Measurements from ENCODE around the gene TTC13. TPM values are rescaled to one million over a fixed set of nuclear protein-coding genes. Genes with fewer than 3 reads are reported as not detected.

The TTC13 gene
- total and polyA plus RNA-seq, 2 donors = 18.7 to 32.9 TPM

- Histone ChIP-seq H3K9me3 (ENCODE audit: control insufficient read depth in 2 of 2, insufficient read depth in 1 of 2, low read length in 1 of 2) (no peaks in the 10 kb centered on the region), H3K4me3 (ENCODE audit: low read length in 2 of 2) (no peak overlapping the region), H3K4me1 (ENCODE audit: control insufficient read depth in 2 of 2, insufficient read depth in 2 of 2, low read length in 2 of 2) (no peaks in the 10 kb centered on the region), H3K36me3 (ENCODE audit: control insufficient read depth in 2 of 2, insufficient read depth in 2 of 2, low read length in 1 of 2) (peaks cover 14 to 16% of the 10 kb centered on the region in 2 donors), H3K27ac (ENCODE audit: low read depth in 1 of 2, low read length in 1 of 2) (no peak overlapping the region), H3K27me3 (ENCODE audit: control insufficient read depth in 2 of 2, insufficient read depth in 1 of 2, low read length in 1 of 2) (no peaks in the 10 kb centered on the region)
- no peak for DNase-seq (ENCODE audit: low read depth in 6 of 9, low spot score in 9 of 9)
- WGBS = 95% methylated on average over 1 of the region's 1 CpG
These were observed 30.4 kb downstream of the TTC13 start for GRCh38 chr1:230948301-230948700.

GRCh38 chr1:230943048-230943593 lies 35.5 kb downstream of the TTC13 start:
- no peak for DNase-seq (ENCODE audit: low read depth in 6 of 9, low spot score in 9 of 9)
- Histone ChIP-seq H3K4me1 (ENCODE audit: control insufficient read depth in 2 of 2, insufficient read depth in 2 of 2, low read length in 2 of 2) (no peaks in the 10 kb centered on the region), H3K9me3 (ENCODE audit: control insufficient read depth in 2 of 2, insufficient read depth in 1 of 2, low read length in 1 of 2) (no peaks in the 10 kb centered on the region), H3K4me3 (ENCODE audit: low read length in 2 of 2) (no peak overlapping the region), H3K36me3 (ENCODE audit: control insufficient read depth in 2 of 2, insufficient read depth in 2 of 2, low read length in 1 of 2) (peaks cover 12 to 22% of the 10 kb centered on the region in 2 donors), H3K27me3 (ENCODE audit: control insufficient read depth in 2 of 2, insufficient read depth in 1 of 2, low read length in 1 of 2) (no peaks in the 10 kb centered on the region), H3K27ac (ENCODE audit: low read depth in 1 of 2, low read length in 1 of 2) (no peak overlapping the region)
- WGBS = 98% methylated on average over 2 of the region's 2 CpGs

- no peak for DNase-seq (ENCODE audit: low read depth in 6 of 9, low spot score in 9 of 9)
- Histone ChIP-seq H3K4me3 (ENCODE audit: low read length in 2 of 2) (no peak overlapping the region), H3K9me3 (ENCODE audit: control insufficient read depth in 2 of 2, insufficient read depth in 1 of 2, low read length in 1 of 2) (no peaks in the 10 kb centered on the region), H3K4me1 (ENCODE audit: control insufficient read depth in 2 of 2, insufficient read depth in 2 of 2, low read length in 2 of 2) (no peaks in the 10 kb centered on the region), H3K27ac (ENCODE audit: low read depth in 1 of 2, low read length in 1 of 2) (no peak overlapping the region), H3K36me3 (ENCODE audit: control insufficient read depth in 2 of 2, insufficient read depth in 2 of 2, low read length in 1 of 2) (peaks cover 12 to 21% of the 10 kb centered on the region in 2 donors), H3K27me3 (ENCODE audit: control insufficient read depth in 2 of 2, insufficient read depth in 1 of 2, low read length in 1 of 2) (no peaks in the 10 kb centered on the region)
- 99% methylated on average over 1 of the region's 1 CpG for WGBS
These were observed 37.8 kb downstream of the TTC13 start for GRCh38 chr1:230940848-230941247.

GRCh38 chr1:230939806-230940489 lies 38.7 kb downstream of the TTC13 start:
- Histone ChIP-seq H3K4me3 (ENCODE audit: low read length in 2 of 2) (no peak overlapping the region), H3K4me1 (ENCODE audit: control insufficient read depth in 2 of 2, insufficient read depth in 2 of 2, low read length in 2 of 2) (no peaks in the 10 kb centered on the region), H3K27ac (ENCODE audit: low read depth in 1 of 2, low read length in 1 of 2) (no peak overlapping the region), H3K9me3 (ENCODE audit: control insufficient read depth in 2 of 2, insufficient read depth in 1 of 2, low read length in 1 of 2) (no peaks in the 10 kb centered on the region), H3K36me3 (ENCODE audit: control insufficient read depth in 2 of 2, insufficient read depth in 2 of 2, low read length in 1 of 2) (peaks cover 6 to 12% of the 10 kb centered on the region in 2 donors), H3K27me3 (ENCODE audit: control insufficient read depth in 2 of 2, insufficient read depth in 1 of 2, low read length in 1 of 2) (no peaks in the 10 kb centered on the region)
- no peak for DNase-seq (ENCODE audit: low read depth in 6 of 9, low spot score in 9 of 9)
- WGBS = 96% methylated on average over 4 of the region's 4 CpGs

- peaks cover 6 to 10% of the 10 kb centered on the region in 2 donors for H3K36me3 ChIP-seq (ENCODE audit: control insufficient read depth in 2 of 2, insufficient read depth in 2 of 2, low read length in 1 of 2)
- over 99% methylated on average over 2 of the region's 2 CpGs for WGBS
- H3K9me3 ChIP-seq (ENCODE audit: control insufficient read depth in 2 of 2, insufficient read depth in 1 of 2, low read length in 1 of 2) = no peaks in the 10 kb centered on the region
- no peak overlapping the region for H3K27ac ChIP-seq (ENCODE audit: low read depth in 1 of 2, low read length in 1 of 2)
- no peak for DNase-seq (ENCODE audit: low read depth in 6 of 9, low spot score in 9 of 9)
- no peaks in the 10 kb centered on the region for H3K4me1 ChIP-seq (ENCODE audit: control insufficient read depth in 2 of 2, insufficient read depth in 2 of 2, low read length in 2 of 2)
- H3K27me3 ChIP-seq (ENCODE audit: control insufficient read depth in 2 of 2, insufficient read depth in 1 of 2, low read length in 1 of 2) = no peaks in the 10 kb centered on the region
- H3K4me3 ChIP-seq (ENCODE audit: low read length in 2 of 2) = no peak overlapping the region
These were observed 39.7 kb downstream of the TTC13 start for GRCh38 chr1:230938924-230939368.

GRCh38 chr1:230937371-230937770 lies 41.3 kb downstream of the TTC13 start:
- H3K4me1 ChIP-seq (ENCODE audit: control insufficient read depth in 2 of 2, insufficient read depth in 2 of 2, low read length in 2 of 2) = no peaks in the 10 kb centered on the region
- DNase-seq (ENCODE audit: low read depth in 6 of 9, low spot score in 9 of 9) = no peak
- no peak overlapping the region for H3K27ac ChIP-seq (ENCODE audit: low read depth in 1 of 2, low read length in 1 of 2)
- no peak overlapping the region for H3K4me3 ChIP-seq (ENCODE audit: low read length in 2 of 2)
- no peaks in the 10 kb centered on the region for H3K9me3 ChIP-seq (ENCODE audit: control insufficient read depth in 2 of 2, insufficient read depth in 1 of 2, low read length in 1 of 2)
- peaks cover 4 to 6% of the 10 kb centered on the region in 2 donors for H3K36me3 ChIP-seq (ENCODE audit: control insufficient read depth in 2 of 2, insufficient read depth in 2 of 2, low read length in 1 of 2)
- WGBS = 95% methylated on average over 2 of the region's 2 CpGs
- H3K27me3 ChIP-seq (ENCODE audit: control insufficient read depth in 2 of 2, insufficient read depth in 1 of 2, low read length in 1 of 2) = no peaks in the 10 kb centered on the region

GRCh38 chr1:230936475-230936874 lies 42.2 kb downstream of the TTC13 start:
- H3K36me3 ChIP-seq (ENCODE audit: control insufficient read depth in 2 of 2, insufficient read depth in 2 of 2, low read length in 1 of 2) = peaks cover 7 to 8% of the 10 kb centered on the region in 2 donors
- WGBS = 78% methylated on average over 5 of the region's 5 CpGs

GRCh38 chr1:230935852-230936251 lies 42.8 kb downstream of the TTC13 start:
- Histone ChIP-seq H3K27me3 (ENCODE audit: control insufficient read depth in 2 of 2, insufficient read depth in 1 of 2, low read length in 1 of 2) (no peaks in the 10 kb centered on the region), H3K4me3 (ENCODE audit: low read length in 2 of 2) (no peak overlapping the region), H3K27ac (ENCODE audit: low read depth in 1 of 2, low read length in 1 of 2) (no peak overlapping the region), H3K9me3 (ENCODE audit: control insufficient read depth in 2 of 2, insufficient read depth in 1 of 2, low read length in 1 of 2) (no peaks in the 10 kb centered on the region), H3K36me3 (ENCODE audit: control insufficient read depth in 2 of 2, insufficient read depth in 2 of 2, low read length in 1 of 2) (peaks cover 10 to 12% of the 10 kb centered on the region in 2 donors), H3K4me1 (ENCODE audit: control insufficient read depth in 2 of 2, insufficient read depth in 2 of 2, low read length in 2 of 2) (no peaks in the 10 kb centered on the region)
- no peak for DNase-seq (ENCODE audit: low read depth in 6 of 9, low spot score in 9 of 9)
- WGBS = 93% methylated on average over 6 of the region's 6 CpGs

More at GRCh38 chr1:230936475-230936874, 42.2 kb downstream of the TTC13 start:
- H3K4me1 ChIP-seq (ENCODE audit: control insufficient read depth in 2 of 2, insufficient read depth in 2 of 2, low read length in 2 of 2) = no peaks in the 10 kb centered on the region
- no peaks in the 10 kb centered on the region for H3K27me3 ChIP-seq (ENCODE audit: control insufficient read depth in 2 of 2, insufficient read depth in 1 of 2, low read length in 1 of 2)
- H3K9me3 ChIP-seq (ENCODE audit: control insufficient read depth in 2 of 2, insufficient read depth in 1 of 2, low read length in 1 of 2) = no peaks in the 10 kb centered on the region
- H3K27ac ChIP-seq (ENCODE audit: low read depth in 1 of 2, low read length in 1 of 2) = no peak overlapping the region
- no peak overlapping the region for H3K4me3 ChIP-seq (ENCODE audit: low read length in 2 of 2)
- no peak for DNase-seq (ENCODE audit: low read depth in 6 of 9, low spot score in 9 of 9)

GRCh38 chr1:230930986-230931385 lies 47.7 kb downstream of the TTC13 start:
- Histone ChIP-seq H3K9me3 (ENCODE audit: control insufficient read depth in 2 of 2, insufficient read depth in 1 of 2, low read length in 1 of 2) (no peaks in the 10 kb centered on the region), H3K4me1 (ENCODE audit: control insufficient read depth in 2 of 2, insufficient read depth in 2 of 2, low read length in 2 of 2) (no peaks in the 10 kb centered on the region), H3K27ac (ENCODE audit: low read depth in 1 of 2, low read length in 1 of 2) (no peak overlapping the region), H3K27me3 (ENCODE audit: control insufficient read depth in 2 of 2, insufficient read depth in 1 of 2, low read length in 1 of 2) (no peaks in the 10 kb centered on the region), H3K4me3 (ENCODE audit: low read length in 2 of 2) (no peak overlapping the region), H3K36me3 (ENCODE audit: control insufficient read depth in 2 of 2, insufficient read depth in 2 of 2, low read length in 1 of 2) (peaks cover 15 to 21% of the 10 kb centered on the region in 2 donors)
- WGBS = 96% methylated on average over 3 of the region's 3 CpGs
- no peak for DNase-seq (ENCODE audit: low read depth in 6 of 9, low spot score in 9 of 9)

All from thymus (tissue), 11 donors.